Pons (tissue), 1 donor: Measurements from ENCODE around the gene NLRX1.
"Not testable (repeated sequence)": the region's sequence is repeated elsewhere in the genome, so short reads cannot be mapped to it uniquely, and the experiment has no call there.

Experiments used
- DNase-seq: peaks from one replicate; pipeline ENCODE4 v3.0.0-alpha.2; 2016; ENCODE audit warnings: low spot score

Gene NLRX1

DNA sequence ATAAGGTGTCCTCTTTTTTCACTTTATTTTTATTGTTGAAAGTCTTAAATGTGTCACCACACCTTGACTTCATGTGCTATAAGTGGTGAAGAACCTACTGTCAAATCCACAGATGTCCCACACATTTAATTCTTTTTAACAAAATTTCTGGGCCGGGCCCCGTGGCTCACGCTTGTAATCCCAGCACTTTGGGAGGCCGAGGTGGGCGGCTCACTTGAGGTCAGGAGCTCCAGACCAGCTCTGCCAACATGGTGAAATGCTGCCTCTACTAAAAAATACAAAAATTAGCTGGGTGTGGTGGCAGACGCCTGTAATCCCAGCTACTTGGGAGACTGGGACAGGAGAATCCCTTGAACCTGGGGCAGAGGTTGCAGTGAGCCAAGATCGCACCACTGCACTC lies 40.7 kb downstream of the NLRX1 start:
- no peak for DNase-seq

DNA sequence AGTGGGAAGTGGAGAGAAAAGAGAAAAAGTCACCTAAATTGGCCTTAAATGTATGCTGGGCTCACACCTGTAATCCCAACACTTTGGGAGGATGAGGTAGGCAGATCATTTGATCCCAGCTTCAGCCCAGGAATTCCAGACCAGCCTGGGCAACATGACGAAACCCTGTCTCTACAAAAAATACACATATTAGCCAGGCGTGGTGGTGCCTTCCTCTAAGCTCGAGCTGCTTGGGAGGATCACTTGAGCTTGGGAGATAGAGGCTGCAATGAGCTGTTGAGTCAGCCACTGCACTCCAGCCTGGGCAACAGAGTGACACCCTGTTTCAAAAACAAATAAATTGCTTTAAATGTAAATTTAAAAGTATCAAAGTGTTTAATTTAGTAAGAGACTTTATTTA lies 41.5 kb downstream of the NLRX1 start:
- no peak for DNase-seq

DNA sequence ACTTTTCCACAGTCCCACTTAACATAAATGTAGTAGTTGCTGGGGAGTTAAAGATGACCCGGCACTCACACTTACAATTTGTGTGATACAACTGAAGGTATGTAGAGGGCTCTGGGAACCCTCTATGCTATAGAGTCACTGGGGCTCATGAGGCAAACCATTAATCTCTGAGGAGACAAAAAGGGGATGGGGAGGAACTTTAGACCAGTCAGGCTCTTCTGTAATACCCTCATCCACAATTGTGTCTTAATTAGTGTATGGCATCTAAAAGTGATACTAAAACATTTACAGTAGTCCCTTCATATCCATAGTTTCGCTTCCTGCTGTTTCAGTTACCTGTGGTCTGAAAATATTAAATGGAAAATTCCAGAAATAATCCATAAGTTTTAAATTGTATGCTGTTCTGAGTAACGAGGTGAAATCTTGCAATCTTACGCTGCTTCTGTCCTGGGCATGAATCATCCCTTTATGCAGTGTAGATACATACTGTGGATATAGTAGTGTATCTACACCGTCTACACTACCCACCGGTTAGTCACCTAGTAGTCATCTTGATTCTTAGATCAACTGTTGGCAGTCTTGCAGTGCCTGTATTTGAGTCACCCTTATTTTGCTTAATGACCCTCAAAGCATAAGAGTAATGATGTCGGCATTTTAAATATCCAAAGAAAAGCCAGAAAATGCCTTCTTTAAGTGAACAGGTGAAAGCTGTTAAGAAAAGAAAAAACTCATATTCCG lies 49.8 kb downstream of the NLRX1 start:
- DNase-seq: no peak

DNA sequence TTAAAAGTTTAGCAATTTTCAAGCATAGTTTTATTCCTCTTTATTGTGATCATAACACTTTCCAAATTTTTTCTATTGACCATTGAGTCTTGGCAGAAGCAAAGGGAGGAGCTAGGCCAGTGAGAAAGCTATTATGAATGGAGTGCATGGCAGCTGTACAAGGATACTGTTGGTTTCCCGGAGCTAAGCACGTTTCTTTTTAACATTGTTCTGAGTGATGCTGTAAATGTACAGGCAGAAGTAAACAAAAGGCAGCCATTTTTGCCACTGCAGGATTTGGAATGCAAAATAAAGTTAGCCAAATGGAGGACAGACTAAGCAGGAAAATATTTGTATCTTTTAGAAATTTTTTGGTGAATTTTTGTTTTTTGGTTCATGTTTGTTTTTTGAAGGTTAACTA lies 53.8 kb downstream of the NLRX1 start:
- peak; percentile 78 for DNase-seq

DNA sequence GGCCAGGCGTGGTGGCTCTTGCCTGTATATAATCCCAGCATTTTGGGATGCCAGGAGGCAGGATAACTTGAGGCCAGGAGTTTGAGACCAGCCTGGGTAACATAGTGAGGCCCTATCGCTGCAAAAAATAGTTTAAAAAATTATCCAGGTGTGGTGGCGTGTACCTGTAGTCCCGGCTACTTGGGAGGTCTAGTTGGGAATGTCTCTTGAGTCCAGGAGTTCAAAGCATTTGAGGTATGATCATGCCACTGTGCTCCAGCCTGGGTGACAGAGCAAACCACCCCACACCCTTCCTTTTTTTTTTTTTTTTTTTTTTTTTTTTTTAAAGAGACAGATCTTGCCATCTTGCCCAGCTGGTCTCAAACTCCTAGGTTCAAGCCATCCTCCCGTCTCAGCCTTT lies 54.4 kb downstream of the NLRX1 start:
- no peak for DNase-seq

DNA sequence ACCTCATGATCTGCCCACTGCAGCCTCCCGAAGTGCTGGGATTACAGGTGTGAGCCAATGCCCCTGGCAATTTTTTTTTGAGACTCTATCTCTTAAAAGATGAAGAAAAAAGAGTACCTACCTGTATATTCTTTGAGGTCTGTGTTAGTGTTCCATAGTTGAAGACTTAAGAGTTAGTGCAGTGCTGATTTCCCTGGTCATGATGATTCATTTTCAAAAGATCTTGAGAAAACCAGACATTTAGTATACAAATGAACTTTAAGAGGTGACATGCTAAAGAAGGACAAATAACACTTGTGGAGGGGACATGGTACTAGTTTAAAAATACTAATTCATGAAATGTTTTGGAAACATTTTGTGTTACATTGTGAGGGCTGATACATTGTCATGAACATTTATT lies 55.3 kb downstream of the NLRX1 start:
- no peak for DNase-seq

DNA sequence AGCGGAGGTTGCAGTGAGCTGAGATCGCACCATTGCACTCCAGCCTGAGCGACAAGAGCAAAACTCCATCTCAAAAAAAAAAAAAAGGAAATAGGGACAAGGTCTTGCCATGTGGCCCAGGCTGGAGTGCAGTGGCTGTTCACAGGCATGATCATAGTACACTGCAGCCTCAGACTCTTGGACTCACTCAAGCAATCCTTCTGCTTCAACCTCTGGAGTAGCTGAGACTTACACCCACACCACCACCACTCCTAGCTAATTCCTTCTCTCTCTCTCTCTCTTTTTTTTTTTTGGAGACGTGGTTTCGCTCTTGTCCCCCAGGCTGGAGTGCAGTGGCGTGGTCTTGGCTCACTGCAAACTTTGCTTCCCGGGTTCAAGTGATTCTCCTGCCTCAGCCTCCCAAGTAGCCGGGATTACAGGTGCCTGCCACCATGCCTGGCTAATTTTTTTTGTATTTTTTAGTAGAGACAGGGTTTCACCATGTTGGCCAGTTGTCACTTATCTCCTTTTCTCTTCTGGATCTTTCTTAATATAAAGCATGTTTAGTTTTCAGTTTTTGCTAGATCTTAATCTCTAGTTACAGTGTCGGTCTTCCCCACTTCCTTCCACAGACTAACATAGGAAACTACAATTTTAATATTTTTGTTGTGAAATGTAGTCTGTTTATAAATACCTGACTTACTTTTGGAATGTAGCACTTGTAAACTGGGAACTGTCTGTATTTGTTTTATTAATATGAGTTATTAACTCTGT lies 60.2 kb downstream of the NLRX1 start:
- DNase-seq: not testable (repeated sequence)

DNA sequence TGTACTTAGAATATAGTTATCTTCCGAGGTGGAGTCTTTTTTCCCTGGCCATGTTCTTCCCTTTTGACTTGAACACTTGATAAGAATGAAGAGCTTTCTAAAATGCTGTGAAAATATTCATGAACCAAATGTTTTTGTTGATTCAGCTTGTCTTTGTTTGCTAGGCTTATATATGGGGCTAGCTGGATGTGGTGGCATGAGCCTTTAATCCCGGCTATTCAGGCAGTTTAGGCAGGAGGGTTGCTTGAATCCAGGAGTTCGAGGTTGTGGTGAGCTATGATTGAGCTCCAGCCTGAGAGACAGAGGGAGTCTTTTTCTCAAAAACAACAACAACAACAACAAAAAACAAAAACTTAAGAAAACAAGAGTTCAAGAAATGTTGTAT lies 60.8 kb downstream of the NLRX1 start:
- DNase-seq: no peak

DNA sequence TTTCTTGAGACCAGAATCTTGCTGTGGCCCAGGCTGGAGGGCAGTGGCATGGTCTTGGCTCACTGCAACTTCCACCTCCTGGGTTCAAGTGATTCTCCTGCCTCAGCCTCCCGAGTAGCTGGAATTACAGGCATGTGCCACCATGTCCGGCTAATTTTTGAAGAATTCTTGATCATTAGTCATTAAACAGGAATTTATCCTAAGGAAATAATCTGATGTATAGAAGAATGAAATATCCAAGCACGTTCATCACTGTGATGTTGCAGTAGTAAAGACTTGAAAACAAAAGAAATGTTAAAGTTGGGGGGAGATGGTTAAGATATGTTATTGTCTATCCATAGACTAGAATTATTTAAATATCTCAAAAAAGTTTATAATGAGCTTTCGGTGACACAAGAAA lies 61.2 kb downstream of the NLRX1 start:
- no peak for DNase-seq
